ENCODE results near the gene TKTL1.
"Not testable (repeated sequence)": the region's sequence is repeated elsewhere in the genome, so short reads cannot be mapped to it uniquely, and the experiment has no call there.

Gene TKTL1

GRCh38 chrX:154343620-154344019 is 48.0 kb downstream of the TKTL1 start:
- H3K4me1 Mint-ChIP-seq (ENCODE audit: low read depth); H3K36me3 Mint-ChIP-seq (ENCODE audit: low read depth); DNase-seq (ENCODE audit: low spot score); H3K27me3 Mint-ChIP-seq (ENCODE audit: low read depth); H3K4me3 Mint-ChIP-seq; H3K27ac Mint-ChIP-seq; H3K9me3 Mint-ChIP-seq: not testable (repeated sequence)

GRCh38 chrX:154348114-154348531 is 52.5 kb downstream of the TKTL1 start:
- no peaks in the 10 kb centered on the region for H3K27me3 Mint-ChIP-seq (ENCODE audit: low read depth)
- H3K36me3 Mint-ChIP-seq (ENCODE audit: low read depth) = peaks cover 23% of the 10 kb centered on the region
- no peak overlapping the region for H3K4me3 Mint-ChIP-seq
- no peaks in the 10 kb centered on the region for H3K9me3 Mint-ChIP-seq
- peak overlapping the region; percentile 49 for H3K27ac Mint-ChIP-seq
- H3K4me1 Mint-ChIP-seq (ENCODE audit: low read depth) = peaks cover 8% of the 10 kb centered on the region
- DNase-seq (ENCODE audit: low spot score) = no peak

GRCh38 chrX:154348646-154349358 is 53.2 kb downstream of the TKTL1 start:
- H3K36me3 Mint-ChIP-seq (ENCODE audit: low read depth) = peaks cover 29% of the 10 kb centered on the region
- H3K9me3 Mint-ChIP-seq = no peaks in the 10 kb centered on the region
- H3K27ac Mint-ChIP-seq = peak overlapping the region; percentile 5
- peaks cover 8% of the 10 kb centered on the region for H3K4me1 Mint-ChIP-seq (ENCODE audit: low read depth)
- no peak for DNase-seq (ENCODE audit: low spot score)
- no peaks in the 10 kb centered on the region for H3K27me3 Mint-ChIP-seq (ENCODE audit: low read depth)
- H3K4me3 Mint-ChIP-seq = no peak overlapping the region

GRCh38 chrX:154349359-154349935 is 53.9 kb downstream of the TKTL1 start:
- Mint-ChIP-seq H3K9me3 (no peaks in the 10 kb centered on the region), H3K4me1 (ENCODE audit: low read depth) (peaks cover 8% of the 10 kb centered on the region), H3K27ac (no peak overlapping the region), H3K36me3 (ENCODE audit: low read depth) (peaks cover 29% of the 10 kb centered on the region), H3K27me3 (ENCODE audit: low read depth) (no peaks in the 10 kb centered on the region), H3K4me3 (no peak overlapping the region)
- DNase-seq (ENCODE audit: low spot score) = no peak

- Mint-ChIP-seq H3K27me3 (ENCODE audit: low read depth) (no peaks in the 10 kb centered on the region), H3K4me3 (no peak overlapping the region), H3K9me3 (no peaks in the 10 kb centered on the region), H3K4me1 (ENCODE audit: low read depth) (peaks cover 8% of the 10 kb centered on the region), H3K27ac (no peak overlapping the region), H3K36me3 (ENCODE audit: low read depth) (peaks cover 29% of the 10 kb centered on the region)
- no peak for DNase-seq (ENCODE audit: low spot score)
Measured at GRCh38 chrX:154349979-154350378, 54.4 kb downstream of the TKTL1 start.

GRCh38 chrX:154350429-154351182 is 55.0 kb downstream of the TKTL1 start:
- no peak overlapping the region for H3K4me3 Mint-ChIP-seq
- no peak for DNase-seq (ENCODE audit: low spot score)
- no peaks in the 10 kb centered on the region for H3K9me3 Mint-ChIP-seq
- H3K4me1 Mint-ChIP-seq (ENCODE audit: low read depth) = peaks cover 8% of the 10 kb centered on the region
- H3K27me3 Mint-ChIP-seq (ENCODE audit: low read depth) = no peaks in the 10 kb centered on the region
- H3K27ac Mint-ChIP-seq = peak overlapping the region; percentile 52
- peaks cover 29% of the 10 kb centered on the region for H3K36me3 Mint-ChIP-seq (ENCODE audit: low read depth)

- H3K36me3 Mint-ChIP-seq (ENCODE audit: low read depth) = peaks cover 33% of the 10 kb centered on the region
- H3K4me3 Mint-ChIP-seq = peak overlapping the region; percentile 15
- H3K9me3 Mint-ChIP-seq = no peaks in the 10 kb centered on the region
- H3K27me3 Mint-ChIP-seq (ENCODE audit: low read depth) = no peaks in the 10 kb centered on the region
- peak overlapping the region; percentile 65 for H3K27ac Mint-ChIP-seq
- no peak for DNase-seq (ENCODE audit: low spot score)
- peaks cover 8% of the 10 kb centered on the region for H3K4me1 Mint-ChIP-seq (ENCODE audit: low read depth)
Measured at GRCh38 chrX:154351183-154352011, 55.8 kb downstream of the TKTL1 start.

- Mint-ChIP-seq H3K9me3 (no peaks in the 10 kb centered on the region), H3K36me3 (ENCODE audit: low read depth) (peaks cover 33% of the 10 kb centered on the region), H3K4me1 (ENCODE audit: low read depth) (peaks cover 8% of the 10 kb centered on the region), H3K27ac (peak overlapping the region; percentile 65), H3K4me3 (no peak overlapping the region), H3K27me3 (ENCODE audit: low read depth) (no peaks in the 10 kb centered on the region)
- DNase-seq (ENCODE audit: low spot score) = no peak
Measured at GRCh38 chrX:154352012-154352401, 56.4 kb downstream of the TKTL1 start.

- Mint-ChIP-seq H3K27me3 (ENCODE audit: low read depth) (no peaks in the 10 kb centered on the region), H3K9me3 (no peaks in the 10 kb centered on the region), H3K4me1 (ENCODE audit: low read depth) (peaks cover 3% of the 10 kb centered on the region), H3K4me3 (no peak overlapping the region), H3K36me3 (ENCODE audit: low read depth) (peaks cover 30% of the 10 kb centered on the region), H3K27ac (no peak overlapping the region)
- DNase-seq (ENCODE audit: low spot score) = no peak
Measured at GRCh38 chrX:154352466-154352865, 56.9 kb downstream of the TKTL1 start.

GRCh38 chrX:154353172-154353843 is 57.7 kb downstream of the TKTL1 start:
- Mint-ChIP-seq H3K36me3 (ENCODE audit: low read depth) (peaks cover 31% of the 10 kb centered on the region), H3K27ac (no peak overlapping the region), H3K4me1 (ENCODE audit: low read depth) (peaks cover 3% of the 10 kb centered on the region), H3K27me3 (ENCODE audit: low read depth) (no peaks in the 10 kb centered on the region), H3K4me3 (no peak overlapping the region), H3K9me3 (no peaks in the 10 kb centered on the region)
- no peak for DNase-seq (ENCODE audit: low spot score)

GRCh38 chrX:154354013-154354412 is 58.4 kb downstream of the TKTL1 start:
- Mint-ChIP-seq H3K4me3 (no peak overlapping the region), H3K9me3 (no peaks in the 10 kb centered on the region), H3K27me3 (ENCODE audit: low read depth) (no peaks in the 10 kb centered on the region), H3K36me3 (ENCODE audit: low read depth) (peaks cover 36% of the 10 kb centered on the region), H3K27ac (no peak overlapping the region), H3K4me1 (ENCODE audit: low read depth) (peaks cover 5% of the 10 kb centered on the region)
- no peak for DNase-seq (ENCODE audit: low spot score)

- DNase-seq (ENCODE audit: low spot score) = no peak
- no peak overlapping the region for H3K4me3 Mint-ChIP-seq
- H3K36me3 Mint-ChIP-seq (ENCODE audit: low read depth) = peaks cover 36% of the 10 kb centered on the region
- no peaks in the 10 kb centered on the region for H3K9me3 Mint-ChIP-seq
- H3K27me3 Mint-ChIP-seq (ENCODE audit: low read depth) = no peaks in the 10 kb centered on the region
- H3K4me1 Mint-ChIP-seq (ENCODE audit: low read depth) = peaks cover 5% of the 10 kb centered on the region
- H3K27ac Mint-ChIP-seq = no peak overlapping the region
Measured at GRCh38 chrX:154354516-154354915, 58.9 kb downstream of the TKTL1 start.

- H3K27ac Mint-ChIP-seq = no peak overlapping the region
- no peaks in the 10 kb centered on the region for H3K9me3 Mint-ChIP-seq
- no peak for DNase-seq (ENCODE audit: low spot score)
- H3K4me1 Mint-ChIP-seq (ENCODE audit: low read depth) = peaks cover 5% of the 10 kb centered on the region
- H3K4me3 Mint-ChIP-seq = no peak overlapping the region
- H3K36me3 Mint-ChIP-seq (ENCODE audit: low read depth) = peaks cover 31% of the 10 kb centered on the region
- no peaks in the 10 kb centered on the region for H3K27me3 Mint-ChIP-seq (ENCODE audit: low read depth)
Measured at GRCh38 chrX:154355094-154355775, 59.6 kb downstream of the TKTL1 start.
